ENCODE data around the gene IQCM.

DNA sequence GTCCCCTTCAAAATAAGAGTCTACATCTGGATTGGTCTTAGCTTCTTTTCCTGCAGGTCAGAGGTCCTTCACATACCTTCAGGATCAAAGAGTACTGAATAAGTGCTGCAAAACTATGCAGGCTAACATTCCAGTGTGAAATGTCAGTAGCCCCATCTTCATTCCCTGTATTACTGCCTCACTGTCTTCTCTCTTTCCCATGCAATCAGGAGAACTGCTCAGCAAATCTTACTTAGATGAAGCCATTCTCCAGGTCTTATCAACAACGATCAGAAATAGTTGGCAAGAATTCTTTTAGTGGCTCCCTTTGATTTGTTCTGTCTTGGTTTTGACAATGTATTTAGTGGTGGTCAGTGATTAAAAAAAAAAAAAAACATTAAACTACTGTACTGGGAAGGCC is 26.0 kb upstream of the IQCM start:
- TF ChIP-seq, protein P1, sequence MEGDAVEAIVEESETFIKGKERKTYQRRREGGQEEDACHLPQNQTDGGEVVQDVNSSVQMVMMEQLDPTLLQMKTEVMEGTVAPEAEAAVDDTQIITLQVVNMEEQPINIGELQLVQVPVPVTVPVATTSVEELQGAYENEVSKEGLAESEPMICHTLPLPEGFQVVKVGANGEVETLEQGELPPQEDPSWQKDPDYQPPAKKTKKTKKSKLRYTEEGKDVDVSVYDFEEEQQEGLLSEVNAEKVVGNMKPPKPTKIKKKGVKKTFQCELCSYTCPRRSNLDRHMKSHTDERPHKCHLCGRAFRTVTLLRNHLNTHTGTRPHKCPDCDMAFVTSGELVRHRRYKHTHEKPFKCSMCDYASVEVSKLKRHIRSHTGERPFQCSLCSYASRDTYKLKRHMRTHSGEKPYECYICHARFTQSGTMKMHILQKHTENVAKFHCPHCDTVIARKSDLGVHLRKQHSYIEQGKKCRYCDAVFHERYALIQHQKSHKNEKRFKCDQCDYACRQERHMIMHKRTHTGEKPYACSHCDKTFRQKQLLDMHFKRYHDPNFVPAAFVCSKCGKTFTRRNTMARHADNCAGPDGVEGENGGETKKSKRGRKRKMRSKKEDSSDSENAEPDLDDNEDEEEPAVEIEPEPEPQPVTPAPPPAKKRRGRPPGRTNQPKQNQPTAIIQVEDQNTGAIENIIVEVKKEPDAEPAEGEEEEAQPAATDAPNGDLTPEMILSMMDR (IDR thresholded peaks at IDR 0.05; ENCODE audit: insufficient read depth, low read length), result no peak
- no peak for TF ChIP-seq POLR2AphosphoS5 (IDR thresholded peaks at IDR 0.05; ENCODE audit: low read depth)

Measured in HL-60 (cell line).